ENCODE results near the gene YARS1.
"Not testable (repeated sequence)": the region's sequence is repeated elsewhere in the genome, so short reads cannot be mapped to it uniquely, and the experiment has no call there.

The YARS1 gene

DNA sequence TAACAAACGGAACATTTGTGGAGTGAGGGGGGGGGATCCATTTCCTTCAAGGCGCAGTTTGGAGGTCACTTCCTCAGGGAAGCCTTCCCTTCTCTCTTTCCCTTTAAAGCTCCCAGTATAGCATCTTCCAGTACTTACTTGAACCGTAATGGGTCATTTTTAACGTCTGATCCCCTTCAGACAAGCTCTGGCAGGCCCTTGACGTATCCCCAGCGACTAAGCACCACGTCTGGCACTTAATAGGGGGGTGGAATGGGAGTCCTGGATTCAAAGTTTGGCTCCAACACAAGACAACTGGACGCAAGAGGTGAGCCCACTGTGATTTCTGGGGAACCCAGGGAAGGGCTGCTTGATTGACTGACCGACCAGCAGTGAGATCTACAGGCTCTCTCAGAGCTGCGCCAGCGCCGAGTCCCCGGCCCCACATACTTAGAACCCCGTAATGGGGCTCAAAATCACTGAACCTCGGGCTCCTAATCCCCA lies 441 bp downstream of the YARS1 start:
- DNase-seq = peak; percentile 51

DNA sequence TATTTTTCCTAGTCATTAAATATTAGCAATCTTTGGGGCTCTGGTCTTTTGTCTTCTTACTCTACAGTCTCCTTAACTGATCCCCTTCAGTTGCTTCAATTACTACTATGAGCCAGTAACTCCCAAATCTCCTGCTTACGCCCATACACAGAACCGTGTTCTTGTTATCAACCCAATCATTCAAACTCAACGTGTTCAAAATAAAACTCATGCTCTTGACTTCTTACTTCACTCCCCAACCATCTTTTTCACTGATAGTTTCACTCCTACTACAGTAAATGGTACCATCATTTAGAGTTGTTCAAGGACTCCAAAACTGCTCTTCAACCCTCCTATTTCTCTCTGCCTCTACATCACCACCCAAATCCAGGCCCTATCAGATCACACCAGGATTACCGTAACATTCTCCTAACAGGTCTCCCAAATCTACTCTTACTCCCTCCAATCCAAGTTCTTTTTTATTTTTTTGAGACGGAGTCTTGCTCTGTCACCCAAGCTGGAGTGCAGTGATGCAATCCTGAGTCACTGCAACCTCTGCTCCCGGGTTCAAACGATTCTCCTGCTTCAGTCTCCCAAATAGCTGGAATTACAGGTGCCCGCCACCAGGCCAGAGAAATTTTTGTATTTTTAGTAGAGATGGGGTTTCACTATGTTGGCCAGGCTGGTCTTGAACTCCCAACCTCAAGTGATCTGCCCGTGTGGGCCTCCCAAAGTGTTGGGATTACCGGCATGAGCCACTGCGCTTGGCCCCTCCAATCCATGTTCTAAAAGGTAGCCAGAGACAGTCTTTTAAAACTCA lies 3.0 kb downstream of the YARS1 start:
- DNase-seq = no peak

DNA sequence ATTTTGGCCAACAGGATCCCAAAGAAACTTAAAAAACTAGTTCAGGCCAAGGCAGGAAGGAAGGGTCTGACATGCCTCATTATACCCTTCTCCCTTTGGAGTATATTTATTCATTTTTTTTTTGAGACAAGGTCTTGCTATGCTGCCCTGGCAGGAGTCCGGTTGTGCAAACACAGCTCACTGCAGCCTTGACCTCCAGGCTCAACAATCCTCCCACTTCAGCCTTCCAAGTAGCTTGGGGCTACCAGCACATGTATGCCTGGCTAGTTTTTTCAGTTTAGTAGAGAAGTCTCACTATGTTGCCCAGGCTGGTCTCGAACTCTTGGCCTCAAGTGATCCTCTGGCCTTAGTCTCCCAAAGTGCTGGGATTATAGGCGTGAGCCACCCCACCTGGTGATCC lies 5.2 kb downstream of the YARS1 start:
- DNase-seq = no peak

DNA sequence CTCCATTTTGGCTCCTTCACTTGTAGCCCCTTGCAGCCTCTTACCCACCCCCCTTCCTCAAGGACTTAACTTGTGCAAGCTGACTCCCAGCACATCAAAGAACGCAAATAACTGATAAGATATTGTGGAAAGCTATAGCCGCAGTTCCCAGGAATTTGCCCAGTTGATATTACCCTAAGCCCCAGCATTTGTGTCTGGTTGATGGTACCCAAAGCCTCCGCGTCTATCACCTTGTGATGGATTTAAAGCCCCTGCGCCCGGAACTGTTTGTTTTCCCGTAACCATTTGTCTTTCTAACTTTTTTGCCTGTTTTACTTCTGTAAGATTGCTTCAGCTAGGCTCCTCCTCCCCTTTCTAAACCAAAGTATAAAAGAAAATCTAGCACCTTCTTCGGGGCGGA lies 5.9 kb downstream of the YARS1 start:
- no peak for DNase-seq

DNA sequence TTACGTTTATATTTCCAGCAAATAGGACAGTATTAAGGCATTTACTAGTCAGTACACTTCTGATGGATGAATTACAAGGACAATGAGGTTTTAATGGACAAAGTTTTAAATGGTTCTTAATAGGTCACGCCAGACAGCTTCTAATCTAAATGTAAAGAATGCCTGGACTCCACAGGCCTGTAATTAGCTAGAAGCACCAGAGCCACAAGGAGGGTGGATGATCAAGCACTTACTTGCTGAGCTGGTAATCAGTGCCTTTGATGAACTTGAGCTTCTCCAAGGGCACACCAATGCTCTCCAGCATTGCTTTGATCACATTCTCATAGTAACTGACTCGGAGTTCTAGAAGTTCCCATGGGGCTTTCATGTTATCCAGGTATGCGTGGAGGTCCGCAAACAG lies 6.8 kb downstream of the YARS1 start:
- DNase-seq = no peak

DNA sequence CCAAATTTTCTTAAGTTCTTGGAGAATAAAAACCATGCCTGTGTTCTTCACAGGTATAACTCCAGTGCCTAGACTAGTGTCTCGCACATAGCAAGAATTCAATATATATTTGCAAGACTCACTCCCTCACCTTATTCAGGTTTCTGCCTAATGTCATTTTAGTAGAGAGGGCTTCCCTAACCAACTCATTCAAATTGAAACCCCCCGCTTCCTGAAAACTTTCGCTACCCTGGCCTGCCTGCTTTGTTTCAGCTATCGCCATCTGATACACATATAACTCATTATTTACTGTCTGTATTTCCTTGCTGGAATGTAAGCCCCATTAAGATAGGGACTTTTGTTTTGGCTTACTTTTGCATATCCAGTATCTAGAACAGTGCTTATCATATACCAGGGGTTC lies 8.6 kb downstream of the YARS1 start:
- no peak for DNase-seq

DNA sequence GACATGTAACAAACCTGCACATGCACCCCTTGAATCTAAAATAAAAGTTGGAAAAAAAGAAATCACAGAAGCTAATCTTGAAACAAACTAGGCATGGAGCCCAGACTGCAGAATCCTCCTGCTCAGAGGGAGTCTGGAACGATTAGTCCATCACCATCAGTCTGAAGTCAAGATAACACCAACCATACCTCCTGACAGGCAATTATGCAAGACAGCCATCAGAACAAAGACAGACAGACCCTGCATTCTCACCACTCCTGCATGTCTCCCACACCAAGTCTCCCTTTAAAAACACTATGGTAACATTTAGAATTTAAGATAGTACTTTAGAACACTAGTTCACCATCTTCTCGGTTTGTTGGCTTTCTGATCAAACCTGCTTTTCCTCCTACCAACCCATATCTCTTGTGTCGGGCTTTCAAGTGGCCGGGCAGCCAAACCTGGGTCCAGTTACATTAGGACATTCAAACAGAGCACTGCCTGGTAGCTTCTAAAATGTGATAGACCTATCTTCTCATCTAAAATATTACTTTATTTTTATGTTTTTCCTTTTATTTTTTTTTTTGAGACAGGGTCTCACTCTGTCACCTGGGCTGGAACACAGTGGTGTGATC lies 10.1 kb downstream of the YARS1 start:
- DNase-seq = no peak

DNA sequence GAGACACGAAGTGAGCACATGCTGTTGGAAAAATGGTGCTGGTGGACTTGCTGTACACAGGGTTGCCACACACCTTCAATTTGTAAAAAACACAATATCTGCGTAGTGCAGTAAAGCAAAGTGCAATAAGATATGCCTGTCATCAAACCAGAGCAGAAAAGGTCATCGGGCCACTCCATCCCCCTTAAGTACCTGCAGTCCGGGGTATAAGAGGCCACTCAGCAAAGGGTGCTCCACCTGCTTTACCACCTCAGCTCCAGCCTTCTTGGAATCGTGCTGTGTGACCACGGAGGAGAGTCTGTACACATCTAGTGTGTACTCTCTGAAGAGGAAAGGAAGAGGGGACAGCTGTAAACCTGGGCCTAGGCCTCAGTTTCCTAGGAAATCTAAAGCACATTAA lies 10.9 kb downstream of the YARS1 start:
- DNase-seq = no peak

DNA sequence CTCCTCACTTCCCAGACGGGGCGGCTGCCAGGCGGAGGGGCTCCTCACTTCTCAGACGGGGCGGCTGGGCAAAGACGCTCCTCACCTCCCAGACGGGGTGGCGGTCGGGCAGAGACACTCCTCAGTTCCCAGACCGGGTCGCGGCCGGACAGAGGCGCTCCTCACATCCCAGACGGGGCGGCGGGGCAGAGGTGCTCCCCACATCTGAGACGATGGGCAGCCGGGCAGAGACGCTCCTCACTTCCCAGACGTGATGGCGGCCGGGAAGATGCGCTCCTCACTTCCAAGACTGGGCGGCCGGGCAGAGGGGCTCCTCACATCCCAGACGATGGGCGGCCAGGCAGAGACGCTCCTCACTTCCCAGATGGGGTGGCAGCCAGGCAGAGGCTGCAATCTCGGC lies 12.7 kb downstream of the YARS1 start:
- not testable (repeated sequence) for DNase-seq

DNA sequence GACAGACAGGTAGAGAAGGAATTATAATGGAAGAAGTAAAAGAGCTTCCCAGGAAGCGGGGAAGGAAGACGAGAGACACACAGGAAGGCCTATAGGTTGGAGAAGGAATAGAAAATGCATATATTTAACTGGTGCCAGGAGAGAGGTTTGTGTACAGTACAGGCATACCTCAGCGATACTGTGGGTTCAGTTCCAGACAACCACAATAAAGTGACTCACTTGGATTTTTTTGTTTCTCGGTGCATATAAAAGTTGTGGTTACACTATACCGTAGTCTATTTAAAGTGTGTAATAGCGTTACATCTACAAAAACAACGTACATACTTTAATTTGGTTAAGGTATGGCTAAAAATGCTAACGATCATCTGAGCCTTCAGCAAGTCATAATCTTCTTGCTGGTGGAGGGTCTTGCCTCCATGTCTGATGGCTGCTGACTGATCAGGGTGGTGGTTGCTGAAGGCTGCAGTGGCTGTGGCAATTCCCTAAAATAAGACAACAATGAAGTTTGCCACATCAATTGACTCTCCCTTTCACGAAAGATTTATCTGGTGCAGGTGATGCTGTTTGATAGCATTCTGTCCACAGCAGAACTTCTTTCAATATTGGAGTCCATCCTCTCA lies 16.0 kb downstream of the YARS1 start:
- no peak for DNase-seq

DNA sequence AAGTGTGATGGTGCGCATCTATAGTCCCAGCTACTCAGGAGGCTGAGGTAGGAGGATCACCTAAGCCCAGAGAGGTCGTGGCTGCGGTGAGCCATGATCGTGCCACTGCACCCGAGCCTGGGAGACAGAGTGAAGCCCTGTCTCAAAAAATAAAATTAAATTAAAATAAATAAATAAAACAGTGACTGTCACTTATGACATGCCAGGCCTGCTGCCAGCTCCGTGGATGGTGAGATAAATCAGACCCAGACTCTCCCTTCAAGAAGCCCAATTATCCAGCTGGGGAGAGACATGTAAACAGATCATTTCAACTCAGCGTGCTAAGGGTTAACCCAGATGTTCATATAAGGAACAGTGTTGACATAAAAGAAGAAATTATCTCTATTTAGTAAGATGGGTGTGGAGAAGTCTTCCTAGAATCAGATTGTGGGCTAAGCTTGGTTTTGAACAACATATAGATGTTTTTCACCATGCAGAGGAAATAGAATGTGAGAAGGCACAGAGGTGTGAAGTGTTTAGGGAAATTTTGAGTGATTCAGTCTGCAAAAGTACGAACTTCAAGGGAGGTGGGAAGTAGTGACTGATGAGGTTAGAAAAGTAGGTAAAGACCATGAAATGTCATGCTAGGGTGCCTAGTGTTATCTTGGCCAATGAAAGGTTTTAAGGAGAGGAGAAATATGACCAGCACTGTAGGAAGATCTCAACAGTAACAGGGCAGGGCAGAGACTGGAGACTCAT lies 18.3 kb downstream of the YARS1 start:
- DNase-seq = no peak

DNA sequence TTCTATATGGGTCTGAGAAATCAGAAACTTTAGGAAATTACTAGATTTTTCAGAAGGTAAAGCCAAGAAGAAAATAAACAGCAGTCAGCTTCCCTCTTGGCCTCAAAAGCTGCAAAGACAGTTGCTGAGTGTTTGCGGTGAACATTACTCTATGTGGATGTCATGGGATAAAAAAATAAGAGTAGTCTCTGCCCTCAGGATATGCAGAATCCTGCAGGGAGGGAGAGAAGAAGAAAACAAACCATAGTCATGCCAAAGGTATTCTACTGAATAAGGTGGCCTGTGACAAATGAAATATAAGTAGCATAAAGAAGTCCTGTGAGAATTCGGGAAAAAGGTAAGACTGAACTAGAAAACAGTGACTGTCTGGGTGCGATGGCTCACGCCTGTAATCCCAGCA lies 19.0 kb downstream of the YARS1 start:
- no peak for DNase-seq

DNA sequence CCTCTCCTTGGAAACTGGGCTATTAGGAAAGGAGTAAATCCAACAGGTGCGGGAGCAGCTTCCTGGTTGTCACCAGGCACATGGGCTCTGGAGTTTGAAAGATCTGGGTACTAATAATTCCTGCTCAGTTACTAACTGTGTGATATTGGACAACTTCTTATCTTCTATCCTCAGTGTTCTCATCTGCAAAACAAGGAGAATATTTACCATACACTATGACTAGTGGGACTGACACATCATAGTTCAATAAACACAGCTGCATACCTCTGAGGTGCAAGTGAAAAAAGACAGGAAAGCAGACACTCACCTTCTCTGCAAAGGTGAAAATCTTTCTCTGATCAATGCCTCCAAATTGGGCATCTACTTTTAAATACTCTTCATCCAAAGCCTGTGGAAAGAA lies 19.7 kb downstream of the YARS1 start:
- no peak for DNase-seq

DNA sequence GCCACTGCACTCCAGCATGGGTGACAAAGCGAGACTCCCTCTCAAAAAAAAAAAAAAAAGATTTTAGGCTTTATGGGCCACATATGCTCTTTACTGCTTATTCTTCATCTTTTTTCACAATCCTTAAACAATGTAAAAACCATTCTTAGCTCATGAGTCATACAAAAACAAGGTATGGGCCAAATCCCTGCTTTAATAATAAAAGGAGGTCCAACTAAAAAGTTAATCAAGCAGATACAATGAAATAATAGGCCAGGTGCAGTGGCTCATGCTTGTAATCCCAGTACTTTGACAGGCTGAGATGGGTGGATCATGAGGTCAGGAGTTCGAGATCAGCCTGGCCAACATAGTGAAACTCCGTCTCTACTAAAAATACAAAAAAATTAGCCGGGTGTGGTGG lies 21.4 kb downstream of the YARS1 start:
- DNase-seq = not testable (repeated sequence)

DNA sequence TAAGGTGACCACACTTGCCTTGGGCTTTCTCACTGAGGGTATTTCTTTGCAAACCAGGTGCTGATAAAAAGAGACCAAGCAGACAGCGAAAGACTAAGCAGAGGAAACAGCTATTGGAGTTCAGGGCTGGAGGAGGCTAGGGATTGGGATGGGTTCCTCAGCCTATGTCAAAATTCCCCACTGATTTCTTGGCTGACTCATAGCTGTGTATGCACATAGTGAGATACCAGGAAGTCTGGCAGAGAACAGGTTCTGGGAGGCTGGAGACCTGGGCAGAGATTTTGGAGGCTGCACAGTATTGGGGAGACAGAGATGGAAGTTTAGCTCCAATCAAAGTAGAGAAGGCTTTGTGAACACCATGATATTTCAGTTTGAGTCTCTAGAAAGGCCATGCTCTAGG lies 25.3 kb downstream of the YARS1 start:
- DNase-seq = no peak

DNA sequence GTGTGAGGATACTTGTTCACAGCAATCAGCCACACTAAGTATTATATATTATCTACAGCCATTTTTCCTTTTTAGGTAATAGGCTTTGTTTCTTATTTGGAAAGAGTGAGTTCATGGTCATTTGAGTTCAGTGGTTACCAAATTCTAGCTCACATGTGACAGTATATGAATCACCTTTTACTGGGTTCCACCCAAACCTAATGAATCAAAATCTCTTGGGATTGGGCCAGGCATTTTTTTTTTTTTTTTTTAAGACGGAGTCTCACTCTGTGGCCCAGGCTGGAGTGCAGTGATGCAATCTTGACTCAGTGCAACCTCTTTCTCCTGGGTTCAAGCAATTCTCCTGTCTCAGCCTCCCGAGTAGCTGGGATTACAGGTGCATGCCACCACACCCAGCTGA lies 27.8 kb downstream of the YARS1 start:
- not testable (repeated sequence) for DNase-seq

DNA sequence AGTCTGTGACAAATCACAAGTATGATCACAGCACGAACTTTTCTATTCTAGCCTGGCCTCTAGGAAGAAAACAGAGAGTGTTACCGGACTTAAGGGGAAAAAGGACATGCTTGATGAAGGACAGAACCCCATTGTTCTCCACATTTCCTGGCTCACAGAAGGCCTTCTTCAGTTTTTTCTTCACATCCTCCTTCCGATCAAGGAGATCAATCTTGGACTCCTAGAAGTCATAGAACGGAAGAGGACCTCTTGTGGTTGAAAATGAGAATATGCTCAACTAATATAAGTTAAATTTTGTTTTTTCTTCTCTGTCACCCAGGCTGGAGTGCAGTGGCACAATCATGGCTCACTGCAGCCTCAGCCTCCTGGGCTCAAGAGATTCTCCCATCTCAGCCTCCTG lies 30.3 kb downstream of the YARS1 start:
- no peak for DNase-seq

DNA sequence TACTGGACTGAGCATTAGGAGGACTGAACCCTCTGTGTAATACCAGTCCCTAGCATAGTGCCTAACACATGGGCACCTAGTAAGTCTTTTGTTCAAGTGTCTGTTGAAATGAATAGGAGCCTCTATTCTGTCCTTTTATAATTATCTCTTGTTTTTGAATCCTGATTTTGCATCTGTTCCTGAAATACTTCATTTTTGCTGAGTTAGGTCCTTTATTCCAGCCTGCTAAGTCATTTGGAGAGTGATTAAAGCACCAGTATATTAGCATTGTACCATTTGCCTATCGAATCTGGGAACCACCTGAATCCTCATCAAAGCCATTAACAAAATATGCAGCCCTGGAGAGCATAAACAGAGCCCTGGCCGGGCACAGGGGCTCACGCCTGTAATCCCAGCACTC lies 32.3 kb downstream of the YARS1 start:
- no peak for DNase-seq

DNA sequence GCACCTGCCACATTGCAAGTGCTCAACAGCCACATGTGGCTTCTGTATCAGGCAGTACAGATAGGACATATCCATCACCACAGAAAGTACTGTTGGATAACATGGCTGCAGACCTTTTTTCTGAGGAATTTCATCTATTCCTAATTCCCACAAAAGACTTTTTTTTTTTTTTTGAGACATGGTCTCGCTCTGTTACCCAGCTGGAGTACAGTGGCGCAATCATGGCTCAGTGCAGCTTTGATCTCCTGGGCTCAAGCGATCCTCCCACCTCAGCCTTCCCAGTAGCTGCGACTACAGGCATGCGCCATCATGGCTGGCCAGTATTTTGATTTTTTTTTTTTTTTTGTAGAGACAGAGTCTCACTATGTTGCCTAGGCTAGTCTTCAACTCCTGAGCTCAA lies 33.3 kb downstream of the YARS1 start:
- no peak for DNase-seq

DNA sequence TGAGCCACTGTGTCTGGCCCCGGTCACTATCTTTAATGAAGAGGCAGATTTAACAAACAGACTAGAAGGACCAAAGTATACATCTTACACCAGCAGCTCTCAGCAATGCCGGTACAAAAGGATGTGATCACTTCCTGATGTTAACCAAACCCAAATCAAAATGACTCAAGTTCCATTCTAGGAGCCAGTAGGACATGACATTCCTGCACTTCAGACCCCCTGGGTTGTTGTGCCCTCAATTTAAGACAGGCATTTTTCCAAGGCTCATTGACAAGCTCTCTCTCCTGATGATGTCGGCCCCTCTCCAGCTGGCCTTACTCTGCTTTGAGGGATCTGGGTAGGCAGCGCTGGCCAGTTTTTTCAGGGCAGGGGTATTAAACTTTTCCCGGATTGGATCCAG lies 35.1 kb downstream of the YARS1 start:
- no peak for DNase-seq

DNA sequence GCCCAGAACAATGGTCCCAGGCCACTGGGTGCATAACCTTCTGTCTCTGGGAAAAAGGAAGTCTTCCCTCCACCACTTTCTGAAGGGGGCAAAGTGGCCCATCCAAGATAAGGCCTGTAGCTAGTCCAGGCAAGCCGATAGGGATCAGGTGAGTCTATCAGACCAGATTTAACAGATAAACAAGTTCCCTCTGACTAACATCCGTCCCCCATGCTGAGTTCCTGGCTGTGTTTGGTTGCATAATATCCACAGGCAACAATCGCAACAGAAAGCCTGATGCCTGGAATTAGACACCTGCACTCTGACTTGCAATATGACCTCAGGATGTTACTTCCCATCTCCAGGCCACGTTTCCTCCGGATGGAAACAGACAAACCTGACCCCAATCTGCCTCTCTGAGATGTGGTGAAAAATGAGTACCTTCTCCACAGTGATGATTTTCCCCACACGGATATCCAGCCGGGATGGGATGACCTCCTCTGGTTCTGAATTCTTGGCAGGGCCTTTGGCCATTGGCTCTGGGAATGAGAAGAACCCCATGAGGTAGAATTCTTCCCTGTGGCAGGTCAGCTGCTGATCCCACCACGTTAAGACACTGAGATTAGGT lies 36.4 kb downstream of the YARS1 start:
- no peak for DNase-seq

DNA sequence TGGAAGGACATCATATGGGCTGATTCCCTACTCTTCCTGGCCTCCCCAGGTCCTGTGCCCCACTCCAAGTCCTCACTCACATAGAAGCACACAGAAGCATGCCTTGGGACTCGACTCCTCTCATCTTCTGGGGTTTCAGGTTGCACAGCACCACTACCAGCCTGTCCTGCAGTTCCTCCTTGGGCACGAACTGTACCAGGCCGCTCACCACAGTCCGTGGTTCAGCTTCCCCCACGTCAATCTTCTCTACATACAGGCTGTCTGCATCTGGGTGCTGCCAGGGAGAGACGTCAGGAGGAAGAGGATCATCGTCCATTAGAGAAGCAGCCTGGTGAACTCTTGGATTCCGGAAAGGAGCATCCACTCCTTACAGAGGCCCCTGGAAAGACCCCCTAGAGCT lies 37.2 kb downstream of the YARS1 start:
- no peak for DNase-seq

DNA sequence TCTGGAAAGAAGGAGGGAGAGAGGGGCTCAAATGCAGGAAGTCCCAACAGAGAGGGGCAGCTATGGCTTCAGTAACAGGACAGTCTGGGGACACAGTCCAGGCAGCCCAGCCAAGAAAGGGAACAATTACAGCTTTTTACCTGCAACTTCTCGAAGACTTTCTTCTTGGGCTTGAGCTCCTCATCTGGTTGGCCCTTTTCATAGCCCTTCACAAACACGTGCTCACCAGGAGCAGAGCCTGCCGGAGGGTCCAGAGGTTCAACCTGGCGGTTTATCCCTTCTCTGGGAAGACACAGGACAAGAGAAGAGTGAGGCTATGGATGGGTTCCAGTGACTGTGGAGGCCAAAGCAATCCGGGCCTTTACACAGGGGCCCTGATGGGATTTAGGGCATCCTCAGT lies 37.9 kb downstream of the YARS1 start:
- DNase-seq = no peak

Measured in NCI-H1092 (cell line).